Measurements from ENCODE around the gene SLC48A1. TPM values are rescaled to one million over a fixed set of nuclear protein-coding genes. Genes with fewer than 3 reads are reported as not detected.

Gene SLC48A1
- total RNA-seq, 2 experiments from 2014 or later: 13.9 to 18.5 TPM

GRCh38 chr12:47825173-47825639 lies 52.2 kb downstream of the SLC48A1 start:
- Mint-ChIP-seq H3K36me3 (peaks cover 4% of the 10 kb centered on the region), H3K27ac (peak overlapping the region; percentile 88), H3K27me3 (no peaks in the 10 kb centered on the region), H3K9me3 (ENCODE audit: low read depth) (no peaks in the 10 kb centered on the region), H3K4me1 (peaks cover 64% of the 10 kb centered on the region), H3K4me3 (no peak overlapping the region)
- CTCF ChIA-PET: interaction anchor here (0.8 to 20.1 kb wide), 6 partner anchors 13 to 82 kb away, joined by 4 to 775 read pairs (median 12); partner anchors contain the start of genes HDAC7 and SLC48A1
- ATAC-seq: no peak
- DNase-seq: no peak

GRCh38 chr12:47828008-47828975 lies 55.3 kb downstream of the SLC48A1 start:
- Mint-ChIP-seq H3K4me3 (no peak overlapping the region), H3K36me3 (peaks cover 4% of the 10 kb centered on the region), H3K27ac (peak overlapping the region; percentile 63), H3K9me3 (ENCODE audit: low read depth) (no peaks in the 10 kb centered on the region), H3K27me3 (no peaks in the 10 kb centered on the region), H3K4me1 (peaks cover 72% of the 10 kb centered on the region)
- DNase-seq: no peak
- CTCF ChIA-PET: interaction anchor here (1.0 to 21.9 kb wide), 8 partner anchors 11 to 121 kb away, joined by 3 to 775 read pairs (median 29); partner anchors contain the start of genes HDAC7 and SLC48A1
- ATAC-seq: no peak

- DNase-seq (no peak), ATAC-seq (no peak)
- Mint-ChIP-seq H3K9me3 (ENCODE audit: low read depth) (no peaks in the 10 kb centered on the region), H3K4me3 (no peak overlapping the region), H3K27ac (no peak overlapping the region), H3K4me1 (peaks cover 73% of the 10 kb centered on the region), H3K36me3 (peaks cover 3% of the 10 kb centered on the region), H3K27me3 (no peaks in the 10 kb centered on the region)
- CTCF ChIA-PET: interaction anchor here (0.7 to 21.9 kb wide), 8 partner anchors 10 to 114 kb away, joined by 3 to 775 read pairs (median 29); partner anchors contain the start of genes HDAC7 and SLC48A1
Measured at GRCh38 chr12:47828976-47829482, 56.0 kb downstream of the SLC48A1 start.

- ATAC-seq: no peak
- H3K4me3 Mint-ChIP-seq: no peak overlapping the region
- H3K4me1 Mint-ChIP-seq: peaks cover 73% of the 10 kb centered on the region
- H3K27ac Mint-ChIP-seq: peak overlapping the region; percentile 54
- no peak for DNase-seq
- no peaks in the 10 kb centered on the region for H3K9me3 Mint-ChIP-seq (ENCODE audit: low read depth)
- no peaks in the 10 kb centered on the region for H3K36me3 Mint-ChIP-seq
- CTCF ChIA-PET: interaction anchor here (0.7 to 21.9 kb wide), 5 partner anchors 9 to 87 kb away, joined by 3 to 775 read pairs (median 377); partner anchors contain the start of genes HDAC7 and SLC48A1
- H3K27me3 Mint-ChIP-seq: no peaks in the 10 kb centered on the region
Measured at GRCh38 chr12:47829584-47829983, 56.5 kb downstream of the SLC48A1 start.

Other genes starting within 250 kb of the SLC48A1 start
- gene RPAP3, start 67.2 kb upstream of the SLC48A1 start, total RNA-seq: 10 to 100 TPM; 41.3 to 51.4 TPM
- not detected for gene ENDOU, start 47.7 kb upstream of the SLC48A1 start, total RNA-seq
- 1 to 10 TPM; 1.5 to 1.9 TPM for gene RAPGEF3, start 14.4 kb upstream of the SLC48A1 start, total RNA-seq
- 100 to 1,000 TPM; 226 to 284 TPM for gene HDAC7, start 46.7 kb downstream of the SLC48A1 start, total RNA-seq
- 10 to 100 TPM; 34.9 to 69.8 TPM for gene VDR, start 131.8 kb downstream of the SLC48A1 start, total RNA-seq
- gene TMEM106C, start 190.4 kb downstream of the SLC48A1 start, total RNA-seq: 100 to 1,000 TPM; 162 to 174 TPM
- gene COL2A1, start 231.2 kb downstream of the SLC48A1 start, total RNA-seq: under 1 TPM in 1 of 2 experiments, not detected in 1; 0.33 TPM